Measurements from ENCODE around the gene CCDC6. TPM values are rescaled to one million over a fixed set of nuclear protein-coding genes. Genes with fewer than 3 reads are reported as not detected.

Gene CCDC6
- polyA plus RNA-seq, 1 donor (not counting 4 experiments of a cell fraction or from before 2014, with no cell fraction given): 46.5 TPM

GRCh38 chr10:59843748-59844147, 62.6 kb downstream of the CCDC6 start:
- H3K4me3 ChIP-seq (ENCODE audit: control insufficient read depth in 2 of 3, extremely low read depth in 1 of 3, insufficient read depth in 2 of 3, low read depth in 1 of 3, low read length in 3 of 3): no peak overlapping the region
- H2AFZ ChIP-seq (ENCODE audit: control insufficient read depth, low read length): no peak overlapping the region
- DNase-seq (ENCODE audit: low read depth, low spot score) (no peak), FAIRE-seq (no peak)
- no peaks in the 10 kb centered on the region for H4K20me1 ChIP-seq (ENCODE audit: control insufficient read depth, extremely low read depth, insufficient read depth, low read length)
- no peak for TF ChIP-seq EZH2 (IDR thresholded peaks at IDR 0.05; ENCODE audit: low read length)
- no peak for TF ChIP-seq CTCF (optimal IDR thresholded peaks at IDR 0.05 in 1 of 3, IDR thresholded peaks at IDR 0.05 in 1 of 3, conservative IDR thresholded peaks at IDR 0.05 in 1 of 3; ENCODE audit: extremely low read depth in 1 of 3, insufficient read depth in 2 of 3, low read length in 3 of 3)
- peaks cover 1% of the 10 kb centered on the region for H3K79me2 ChIP-seq (ENCODE audit: control insufficient read depth, insufficient read depth, low read length)
- no peaks in the 10 kb centered on the region for H3K9me3 ChIP-seq (ENCODE audit: control insufficient read depth, low read depth, low read length)
- H3K27ac ChIP-seq (ENCODE audit: control insufficient read depth, insufficient read depth, low read length): no peak overlapping the region
- dilution Hi-C loops (cut with MboI; ENCODE audit: extremely low pct_ligation_motif_present, low sequenced_read_pairs): no loop called here
- H3K27me3 ChIP-seq (ENCODE audit: control insufficient read depth, extremely low read depth, insufficient read depth, low read length): no peaks in the 10 kb centered on the region
- H3K4me2 ChIP-seq (ENCODE audit: control insufficient read depth, extremely low read depth, insufficient read depth, low read depth, low read length): no peak overlapping the region
- peaks cover under 1% of the 10 kb centered on the region for H3K4me1 ChIP-seq (ENCODE audit: control insufficient read depth, extremely low read depth, insufficient read depth, low read length)
- H3K9ac ChIP-seq (ENCODE audit: control insufficient read depth, extremely low read depth, insufficient read depth, low read length): no peak overlapping the region
- H3K36me3 ChIP-seq (ENCODE audit: control insufficient read depth in 2 of 2, extremely low read depth in 1 of 2, insufficient read depth in 2 of 2, low read length in 2 of 2): peaks cover 2 to 3% of the 10 kb centered on the region in 2 experiments
- H3K9me1 ChIP-seq (ENCODE audit: control insufficient read depth, extremely low read depth, insufficient read depth, low read length): no peaks in the 10 kb centered on the region

GRCh38 chr10:59839576-59839975, 66.8 kb downstream of the CCDC6 start:
- dilution Hi-C loops (cut with MboI; ENCODE audit: extremely low pct_ligation_motif_present, low sequenced_read_pairs): no loop called here
- no peaks in the 10 kb centered on the region for H3K27me3 ChIP-seq (ENCODE audit: control insufficient read depth, extremely low read depth, insufficient read depth, low read length)
- H3K27ac ChIP-seq (ENCODE audit: control insufficient read depth, insufficient read depth, low read length): no peak overlapping the region
- DNase-seq (ENCODE audit: low read depth, low spot score) (no peak), FAIRE-seq (no peak)
- H3K36me3 ChIP-seq (ENCODE audit: control insufficient read depth in 2 of 2, extremely low read depth in 1 of 2, insufficient read depth in 2 of 2, low read length in 2 of 2): peaks cover 3% of the 10 kb centered on the region in 2 experiments
- no peak overlapping the region for H2AFZ ChIP-seq (ENCODE audit: control insufficient read depth, low read length)
- no peaks in the 10 kb centered on the region for H3K9me3 ChIP-seq (ENCODE audit: control insufficient read depth, low read depth, low read length)
- peaks cover 16% of the 10 kb centered on the region for H3K79me2 ChIP-seq (ENCODE audit: control insufficient read depth, insufficient read depth, low read length)
- H3K4me3 ChIP-seq (ENCODE audit: control insufficient read depth in 2 of 3, extremely low read depth in 1 of 3, insufficient read depth in 2 of 3, low read depth in 1 of 3, low read length in 3 of 3): no peak overlapping the region
- H4K20me1 ChIP-seq (ENCODE audit: control insufficient read depth, extremely low read depth, insufficient read depth, low read length): peaks cover 3% of the 10 kb centered on the region
- peaks cover 14% of the 10 kb centered on the region for H3K4me1 ChIP-seq (ENCODE audit: control insufficient read depth, extremely low read depth, insufficient read depth, low read length)
- TF ChIP-seq CTCF (optimal IDR thresholded peaks at IDR 0.05 in 1 of 3, IDR thresholded peaks at IDR 0.05 in 1 of 3, conservative IDR thresholded peaks at IDR 0.05 in 1 of 3; ENCODE audit: extremely low read depth in 1 of 3, insufficient read depth in 2 of 3, low read length in 3 of 3): no peak
- TF ChIP-seq EZH2 (IDR thresholded peaks at IDR 0.05; ENCODE audit: low read length): no peak
- no peak overlapping the region for H3K4me2 ChIP-seq (ENCODE audit: control insufficient read depth, extremely low read depth, insufficient read depth, low read depth, low read length)
- no peak overlapping the region for H3K9ac ChIP-seq (ENCODE audit: control insufficient read depth, extremely low read depth, insufficient read depth, low read length)
- H3K9me1 ChIP-seq (ENCODE audit: control insufficient read depth, extremely low read depth, insufficient read depth, low read length): no peaks in the 10 kb centered on the region

All from keratinocyte (primary cell).